GM19193 (cell line): Measurements from ENCODE around the gene GMIP.

Experiments
- POLR2A ChIP-seq: IDR thresholded peaks from 4 replicates; pipeline ENCODE4 v1.6.1; 2011; ENCODE audit not compliant: insufficient read depth, insufficient read length; ENCODE audit errors: extremely low read depth

The GMIP gene, protein sequence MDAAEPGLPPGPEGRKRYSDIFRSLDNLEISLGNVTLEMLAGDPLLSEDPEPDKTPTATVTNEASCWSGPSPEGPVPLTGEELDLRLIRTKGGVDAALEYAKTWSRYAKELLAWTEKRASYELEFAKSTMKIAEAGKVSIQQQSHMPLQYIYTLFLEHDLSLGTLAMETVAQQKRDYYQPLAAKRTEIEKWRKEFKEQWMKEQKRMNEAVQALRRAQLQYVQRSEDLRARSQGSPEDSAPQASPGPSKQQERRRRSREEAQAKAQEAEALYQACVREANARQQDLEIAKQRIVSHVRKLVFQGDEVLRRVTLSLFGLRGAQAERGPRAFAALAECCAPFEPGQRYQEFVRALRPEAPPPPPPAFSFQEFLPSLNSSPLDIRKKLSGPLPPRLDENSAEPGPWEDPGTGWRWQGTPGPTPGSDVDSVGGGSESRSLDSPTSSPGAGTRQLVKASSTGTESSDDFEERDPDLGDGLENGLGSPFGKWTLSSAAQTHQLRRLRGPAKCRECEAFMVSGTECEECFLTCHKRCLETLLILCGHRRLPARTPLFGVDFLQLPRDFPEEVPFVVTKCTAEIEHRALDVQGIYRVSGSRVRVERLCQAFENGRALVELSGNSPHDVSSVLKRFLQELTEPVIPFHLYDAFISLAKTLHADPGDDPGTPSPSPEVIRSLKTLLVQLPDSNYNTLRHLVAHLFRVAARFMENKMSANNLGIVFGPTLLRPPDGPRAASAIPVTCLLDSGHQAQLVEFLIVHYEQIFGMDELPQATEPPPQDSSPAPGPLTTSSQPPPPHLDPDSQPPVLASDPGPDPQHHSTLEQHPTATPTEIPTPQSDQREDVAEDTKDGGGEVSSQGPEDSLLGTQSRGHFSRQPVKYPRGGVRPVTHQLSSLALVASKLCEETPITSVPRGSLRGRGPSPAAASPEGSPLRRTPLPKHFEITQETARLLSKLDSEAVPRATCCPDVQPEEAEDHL

DNA sequence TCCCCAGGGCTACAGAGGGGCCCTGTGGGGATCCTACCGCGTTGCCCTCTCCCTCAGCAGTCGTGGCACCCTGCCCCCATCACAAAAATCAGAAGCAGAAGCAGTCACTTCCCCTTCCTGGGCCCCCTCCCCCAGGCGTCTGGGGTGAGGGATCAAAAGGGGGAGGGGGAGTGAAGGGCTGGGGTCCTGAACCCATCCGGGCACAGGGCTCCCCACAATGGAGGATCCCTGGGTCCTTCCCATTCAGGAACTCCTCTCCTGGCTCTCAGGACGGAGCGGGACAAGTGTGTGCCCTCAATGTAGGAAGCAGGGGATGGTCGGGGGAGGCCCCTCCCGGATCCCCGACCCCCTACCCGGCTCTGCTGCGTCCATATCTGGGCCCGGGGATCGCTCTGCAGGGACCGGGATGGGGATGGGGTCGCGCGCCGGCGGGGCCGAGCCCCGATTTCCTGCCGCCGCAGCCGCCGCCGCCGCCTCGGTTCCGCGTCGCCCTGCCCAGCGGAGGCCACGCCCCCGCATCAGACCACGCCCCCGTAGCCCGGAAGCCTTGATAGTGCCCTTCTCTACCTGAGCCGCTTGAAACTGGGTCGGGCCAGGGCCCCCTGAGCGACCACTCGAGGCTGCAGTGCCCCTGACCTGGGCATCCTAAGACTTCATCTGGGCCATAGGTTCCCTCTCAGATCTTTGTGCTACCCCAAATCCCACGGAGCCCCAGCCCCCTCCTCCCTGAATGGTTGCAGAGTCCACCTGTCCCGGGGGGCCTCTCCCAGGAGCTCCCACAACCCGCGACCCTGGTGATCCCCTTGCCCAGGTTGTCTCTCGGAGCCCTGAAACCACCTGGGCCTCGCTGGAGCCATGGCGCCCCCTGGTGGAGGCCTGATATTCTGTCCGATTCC is at the start of gene GMIP:
Gene GMIP, minus strand, starts transcription at position 500 of the 896 bp plus-strand sequence. Its CDS starts 128 bp downstream, at position 372.
- TF ChIP-seq POLR2A, result peak; percentile 70

DNA sequence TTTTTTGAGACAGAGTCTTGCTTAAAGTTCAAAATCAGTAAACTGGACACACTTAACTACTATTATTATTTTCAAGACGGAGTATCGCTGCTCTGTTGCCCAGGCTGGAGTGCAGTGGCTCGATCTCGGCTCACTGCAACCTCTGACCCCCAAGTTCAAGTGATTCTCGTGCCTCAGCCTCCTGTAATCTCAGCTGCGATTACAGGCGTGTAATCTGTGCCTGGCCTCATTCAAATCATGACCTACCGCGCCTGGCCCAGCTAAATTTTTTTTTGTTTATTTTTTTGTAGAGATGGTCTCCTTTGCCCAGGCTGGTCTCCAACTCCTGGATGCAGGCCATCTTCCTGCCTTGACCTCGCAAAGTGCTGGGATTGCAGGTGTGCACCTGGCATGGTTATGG is 48.2 kb upstream of the GMIP start:
- no peak for TF ChIP-seq POLR2A

DNA sequence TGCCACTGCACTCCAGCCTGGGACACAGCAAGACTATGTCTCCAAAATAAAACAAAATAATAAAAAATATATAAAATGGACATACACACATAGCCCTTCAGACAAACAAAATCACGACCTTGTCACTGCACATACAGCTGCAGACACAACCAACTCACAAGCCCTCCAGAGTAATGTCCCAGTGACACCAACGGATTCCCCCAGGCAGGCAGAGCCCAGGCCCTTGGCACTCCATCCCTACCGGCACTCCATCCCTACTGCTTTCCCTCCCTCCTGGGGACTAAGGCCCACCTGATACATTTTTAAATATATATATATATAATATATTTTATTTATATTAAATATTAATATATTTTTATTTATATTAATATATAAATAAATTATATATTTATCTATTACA is 43.6 kb upstream of the GMIP start:
- no peak for TF ChIP-seq POLR2A

DNA sequence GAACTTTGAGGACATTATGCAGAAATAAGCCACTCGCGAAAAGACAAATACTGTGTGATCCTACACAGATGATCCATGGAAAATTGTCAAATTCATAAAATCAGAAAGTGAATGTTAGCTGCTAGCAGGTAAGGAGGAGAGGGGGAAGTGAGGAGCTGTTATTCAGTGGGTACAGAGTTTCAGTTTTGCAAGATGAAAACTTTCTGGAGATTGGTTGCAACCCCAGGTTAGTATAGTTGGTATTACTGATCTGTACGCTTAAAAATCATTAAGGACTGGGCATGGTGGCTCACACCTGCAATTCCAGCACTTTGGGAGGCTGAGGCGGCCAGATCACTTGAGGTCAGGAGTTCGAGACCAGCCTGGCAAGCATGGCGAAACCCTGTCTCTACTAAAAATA is 43.1 kb upstream of the GMIP start:
- no peak for TF ChIP-seq POLR2A

- no peak for TF ChIP-seq POLR2A
Observed at GRCh38 chr19:19679176-19680073, 36.0 kb upstream of the GMIP start.

DNA sequence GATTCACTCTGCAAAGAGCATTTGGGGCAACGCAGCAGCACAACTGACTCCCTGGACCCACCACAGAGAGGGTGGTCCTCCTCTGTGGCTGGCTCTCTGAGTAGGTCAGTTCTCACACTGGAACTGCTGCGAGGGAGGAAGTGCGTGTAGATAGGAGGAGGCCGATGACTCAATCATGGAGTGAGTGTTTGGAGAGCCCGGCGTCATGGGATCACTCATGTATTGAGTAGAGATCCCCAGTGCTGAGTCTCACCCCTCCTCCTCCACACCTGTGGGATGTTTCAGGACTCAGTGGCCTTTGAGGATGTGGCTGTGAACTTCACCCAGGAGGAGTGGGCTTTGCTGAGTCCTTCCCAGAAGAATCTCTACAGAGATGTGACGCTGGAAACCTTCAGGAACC is 34.1 kb upstream of the GMIP start:
- TF ChIP-seq POLR2A, result no peak

- no peak for TF ChIP-seq POLR2A
Observed at GRCh38 chr19:19674315-19674714, 30.9 kb upstream of the GMIP start.

- TF ChIP-seq POLR2A, result no peak
Observed at GRCh38 chr19:19672816-19673215, 29.4 kb upstream of the GMIP start.

- no peak for TF ChIP-seq POLR2A
Observed at GRCh38 chr19:19670070-19670551, 26.7 kb upstream of the GMIP start.

GRCh38 chr19:19668230-19669012 is 25.0 kb upstream of the GMIP start, which contains the start of gene ZNF101:
Gene ZNF101 (plus strand): TSS chr19:19668839. CDS start chr19:19668964, 125 bp downstream.
- peak; percentile 89 for TF ChIP-seq POLR2A

GRCh38 chr19:19663256-19664120 is 20.0 kb upstream of the GMIP start, which contains the start of gene ATP13A1:
Gene ATP13A1 (minus strand): TSS chr19:19663676. CDS start chr19:19663666, 10 bp downstream.
- peak; percentile 86 for TF ChIP-seq POLR2A

DNA sequence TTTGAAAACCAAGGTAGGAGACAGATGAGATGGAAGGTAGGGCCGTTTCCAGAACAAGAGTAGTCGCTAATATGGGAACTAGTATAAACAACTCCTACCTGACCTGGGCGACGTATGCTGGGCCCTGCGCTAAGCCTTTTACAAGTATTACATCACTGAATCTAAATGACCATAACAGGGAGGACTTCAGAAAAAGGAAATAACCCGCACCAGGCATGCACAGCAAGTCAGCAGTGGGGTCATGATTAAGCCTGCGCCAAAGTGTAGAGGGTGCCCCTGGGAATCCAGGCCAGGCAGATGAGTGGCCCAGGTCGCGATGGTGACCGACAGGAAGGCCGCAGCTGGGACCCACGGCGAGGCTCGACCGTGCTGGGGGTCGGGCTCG is 19.4 kb upstream of the GMIP start:
- TF ChIP-seq POLR2A, result no peak
